Type B pancreatic cell (in vitro differentiated cells): ENCODE data around the gene THSD4. TPM values are rescaled to one million over a fixed set of nuclear protein-coding genes. Genes with fewer than 3 reads are reported as not detected.

Source experiments
- DNase-seq: peaks from one replicate; pipeline ENCODE4 v3.0.0; 2021; ENCODE audit warnings: mixed read lengths; ENCODE audit not compliant: unreplicated experiment; ENCODE audit errors: extremely low spot score
- H3K27ac Mint-ChIP-seq: 2 replicates; pipeline ENCODE4 v1.8.0; 2021; ENCODE audit warnings: mild to moderate bottlenecking, mixed read lengths
- H3K27me3 Mint-ChIP-seq: 2 replicates; pipeline ENCODE4 v1.8.0; 2021; ENCODE audit warnings: mixed read lengths
- H3K36me3 Mint-ChIP-seq: 2 replicates; pipeline ENCODE4 v1.8.0; 2021; ENCODE audit warnings: mixed read lengths
- H3K4me1 Mint-ChIP-seq: one replicate; pipeline ENCODE4 v1.8.0; 2021; ENCODE audit warnings: mixed read lengths; ENCODE audit not compliant: unreplicated experiment
- H3K4me3 Mint-ChIP-seq: 2 replicates; pipeline ENCODE4 v1.8.0; 2021; ENCODE audit warnings: mild to moderate bottlenecking, mixed read lengths
- H3K9me3 Mint-ChIP-seq: 2 replicates; pipeline ENCODE4 v1.8.0; 2021; ENCODE audit warnings: mixed read lengths
- CTCF ChIP-seq: fragments of 200-600 bp; sonication (generic); conservative IDR thresholded peaks from 2 replicates; pipeline ENCODE4 v1.5.0; 2021; ENCODE audit warnings: antibody characterized with exemption, mild to moderate bottlenecking
- total RNA-seq: library from RNA; stranded (reverse); gene quantifications from 2 replicates; pipeline ENCODE4 v1.2.1, GENCODE V29; 2021; ENCODE audit warnings: low replicate concordance

The THSD4 gene
- total RNA-seq, 1 donor from 2014 or later, result 43.3 TPM

GRCh38 chr15:71341811-71342550, 226.7 kb downstream of the THSD4 start:
- TF ChIP-seq CTCF, result no peak
- peaks cover 31% of the 10 kb centered on the region for H3K4me1 Mint-ChIP-seq
- peaks cover 5% of the 10 kb centered on the region for H3K9me3 Mint-ChIP-seq
- no peak overlapping the region for H3K27ac Mint-ChIP-seq
- no peak overlapping the region for H3K4me3 Mint-ChIP-seq
- no peaks in the 10 kb centered on the region for H3K27me3 Mint-ChIP-seq
- no peaks in the 10 kb centered on the region for H3K36me3 Mint-ChIP-seq
- DNase-seq, result no peak

- H3K27me3 Mint-ChIP-seq, result no peaks in the 10 kb centered on the region
- DNase-seq, result no peak
These were observed 227.4 kb downstream of the THSD4 start for GRCh38 chr15:71342658-71343057.

GRCh38 chr15:71344316-71344715, 229.0 kb downstream of the THSD4 start:
- TF ChIP-seq CTCF, result no peak
- DNase-seq, result no peak
- H3K4me1 Mint-ChIP-seq, result peaks cover 12% of the 10 kb centered on the region
- H3K4me3 Mint-ChIP-seq, result no peak overlapping the region
- peaks cover under 1% of the 10 kb centered on the region for H3K36me3 Mint-ChIP-seq
- H3K27ac Mint-ChIP-seq, result no peak overlapping the region
- H3K9me3 Mint-ChIP-seq, result no peaks in the 10 kb centered on the region
- H3K27me3 Mint-ChIP-seq, result no peaks in the 10 kb centered on the region

More at GRCh38 chr15:71342658-71343057, 227.4 kb downstream of the THSD4 start:
- Mint-ChIP-seq H3K4me1 (peaks cover 24% of the 10 kb centered on the region), H3K9me3 (peaks cover 5% of the 10 kb centered on the region), H3K4me3 (no peak overlapping the region), H3K27ac (no peak overlapping the region), H3K36me3 (no peaks in the 10 kb centered on the region)
- no peak for TF ChIP-seq CTCF

- no peak for DNase-seq
- TF ChIP-seq CTCF, result no peak
- H3K4me1 Mint-ChIP-seq, result peaks cover 14% of the 10 kb centered on the region
- no peak overlapping the region for H3K27ac Mint-ChIP-seq
- H3K4me3 Mint-ChIP-seq, result no peak overlapping the region
- H3K36me3 Mint-ChIP-seq, result peaks cover 3% of the 10 kb centered on the region
- no peaks in the 10 kb centered on the region for H3K9me3 Mint-ChIP-seq
- H3K27me3 Mint-ChIP-seq, result no peaks in the 10 kb centered on the region
These were observed 229.9 kb downstream of the THSD4 start for GRCh38 chr15:71345186-71345585.

- H3K4me1 Mint-ChIP-seq, result peaks cover 14% of the 10 kb centered on the region
- no peaks in the 10 kb centered on the region for H3K27me3 Mint-ChIP-seq
- no peak for DNase-seq
- no peak for TF ChIP-seq CTCF
- peaks cover 3% of the 10 kb centered on the region for H3K36me3 Mint-ChIP-seq
- H3K27ac Mint-ChIP-seq, result no peak overlapping the region
- no peak overlapping the region for H3K4me3 Mint-ChIP-seq
- H3K9me3 Mint-ChIP-seq, result no peaks in the 10 kb centered on the region
These were observed 231.2 kb downstream of the THSD4 start for GRCh38 chr15:71346464-71346863.
